Fibroblast of lung (primary cell): Measurements from ENCODE around the gene MAPK6. TPM values are rescaled to one million over a fixed set of nuclear protein-coding genes. Genes with fewer than 3 reads are reported as not detected.

Source experiments
- DNase-seq, 2 donors: peaks; one replicate each; pipeline versions ENCODE4 v3.0.0 to v3.0.0-alpha.2; 2010; ENCODE audit warnings: low read depth in 2 of 2
- H2AFZ ChIP-seq: 2 replicates; pipeline ENCODE4 v1.5.1; 2012; ENCODE audit warnings: low read length, control low read depth, inconsistent platforms
- H3K27ac ChIP-seq: 2 replicates; pipeline ENCODE4 v1.5.1; 2011; ENCODE audit warnings: low read length, control low read depth; ENCODE audit not compliant: insufficient read depth
- H3K27me3 ChIP-seq: 2 replicates; pipeline ENCODE4 v1.5.1; 2011; ENCODE audit warnings: mild to moderate bottlenecking, low read length; ENCODE audit not compliant: control insufficient read depth, insufficient read depth
- H3K36me3 ChIP-seq: 2 replicates; pipeline ENCODE4 v1.5.1; 2011; ENCODE audit warnings: low read length; ENCODE audit not compliant: control insufficient read depth, insufficient read depth
- H3K4me1 ChIP-seq: 2 replicates; pipeline ENCODE4 v1.5.1; 2011; ENCODE audit warnings: low read length; ENCODE audit not compliant: control insufficient read depth, insufficient read depth; ENCODE audit errors: extremely low read depth
- H3K4me2 ChIP-seq: 2 replicates; pipeline ENCODE4 v1.5.1; 2011; ENCODE audit warnings: low read length, control low read depth; ENCODE audit not compliant: insufficient read depth; ENCODE audit errors: extremely low read depth
- H3K4me3 ChIP-seq, 4 experiments: fragments of 200-600 bp in 1 of 4; sonication (generic) in 1 of 4; replicated peaks in 1 of 4; 2 replicates each; pipeline ENCODE4 v1.5.1; 2011 to 2016; ENCODE audit warnings: low read length in 4 of 4, low read depth in 3 of 4, mild to moderate bottlenecking in 3 of 4, control low read depth in 2 of 4, inconsistent platforms in 1 of 4, mixed read lengths in 1 of 4; ENCODE audit not compliant: insufficient read depth in 1 of 4; ENCODE audit errors: control extremely low read depth in 1 of 4
- H3K79me2 ChIP-seq: 2 replicates; pipeline ENCODE4 v1.5.1; 2012; ENCODE audit warnings: mild to moderate bottlenecking, low read length, inconsistent platforms; ENCODE audit not compliant: control insufficient read depth, insufficient read depth
- H3K9ac ChIP-seq: 2 replicates; pipeline ENCODE4 v1.5.1; 2011; ENCODE audit warnings: mild to moderate bottlenecking, low read length, control low read depth; ENCODE audit not compliant: insufficient read depth
- H3K9me3 ChIP-seq: 2 replicates; pipeline ENCODE4 v1.5.1; 2012; ENCODE audit warnings: low read depth, low read length; ENCODE audit not compliant: control insufficient read depth, insufficient read depth
- H4K20me1 ChIP-seq: 2 replicates; pipeline ENCODE4 v1.5.1; 2011; ENCODE audit warnings: low read length; ENCODE audit not compliant: control insufficient read depth, insufficient read depth; ENCODE audit errors: extremely low read depth
- CTCF ChIP-seq, 2 donors: IDR thresholded peaks in 1 of 2; conservative IDR thresholded peaks in 1 of 2; 1 replicate in 1 of 2; 2 replicates in 1 of 2; pipeline ENCODE4 v1.5.1; 2011 to 2012; ENCODE audit warnings: low read length in 2 of 2, control low read depth in 1 of 2, inconsistent platforms in 1 of 2, low read depth in 1 of 2, mild to moderate bottlenecking in 1 of 2
- EZH2 ChIP-seq: IDR thresholded peaks from 2 replicates; pipeline ENCODE4 v1.5.1; 2012; ENCODE audit warnings: low read length, control low read depth, mild to moderate bottlenecking; ENCODE audit errors: missing control alignments
- polyA plus RNA-seq, 2 donors: library from polyadenylated mRNA; depleted of rRNA in 1 of 2; stranded (reverse) in 1 of 2; unstranded in 1 of 2; fragments of >200 nt; gene quantifications; 2 replicates each; pipeline ENCODE4 v1.2.1, GENCODE V29; 2011 to 2012; ENCODE audit warnings: missing spikeins in 1 of 2
- total RNA-seq: library from RNA; depleted of rRNA; stranded (reverse); fragments of >200 nt; gene quantifications from 2 replicates; pipeline ENCODE4 v1.2.1, GENCODE V29; 2014

Gene MAPK6
- total and polyA plus RNA-seq, 2 donors (not counting 1 experiment from before 2014, with no cell fraction given): 45.5 to 62.1 TPM

- no peaks in the 10 kb centered on the region for H3K27me3 ChIP-seq
- no peak overlapping the region for H3K9ac ChIP-seq
- H4K20me1 ChIP-seq: no peaks in the 10 kb centered on the region
- peaks cover 2% of the 10 kb centered on the region for H3K36me3 ChIP-seq
- H3K79me2 ChIP-seq: peaks cover 92% of the 10 kb centered on the region
- TF ChIP-seq CTCF (conservative IDR thresholded peaks at IDR 0.05 in 1 of 2, IDR thresholded peaks at IDR 0.05 in 1 of 2; ENCODE audit: low read depth in 1 of 2, low read length in 2 of 2) (no peak), EZH2 (no peak)
- H3K4me1 ChIP-seq: no peaks in the 10 kb centered on the region
- no peak overlapping the region for H3K27ac ChIP-seq
- H3K4me3 ChIP-seq: no peak overlapping the region
- no peaks in the 10 kb centered on the region for H3K9me3 ChIP-seq
- no peak overlapping the region for H2AFZ ChIP-seq
- H3K4me2 ChIP-seq: no peak overlapping the region
- peak in 1 of 2 donors; percentile 19 for DNase-seq
Observed at GRCh38 chr15:52031556-52031955, 12.5 kb downstream of the MAPK6 start.

GRCh38 chr15:52037889-52038505 is 19.0 kb downstream of the MAPK6 start:
- no peak overlapping the region for H3K4me3 ChIP-seq
- H2AFZ ChIP-seq: no peak overlapping the region
- H3K9ac ChIP-seq: no peak overlapping the region
- H3K36me3 ChIP-seq: peaks cover 2% of the 10 kb centered on the region
- H3K4me1 ChIP-seq: peaks cover 5% of the 10 kb centered on the region
- H3K9me3 ChIP-seq: no peaks in the 10 kb centered on the region
- peaks cover 6% of the 10 kb centered on the region for H4K20me1 ChIP-seq
- no peaks in the 10 kb centered on the region for H3K27me3 ChIP-seq
- no peak overlapping the region for H3K27ac ChIP-seq
- TF ChIP-seq EZH2: no peak
- TF ChIP-seq CTCF (conservative IDR thresholded peaks at IDR 0.05 in 1 of 2, IDR thresholded peaks at IDR 0.05 in 1 of 2; ENCODE audit: low read depth in 1 of 2, low read length in 2 of 2): no peak
- peaks cover 95% of the 10 kb centered on the region for H3K79me2 ChIP-seq
- DNase-seq: peak in 1 of 2 donors; percentile 23
- no peak overlapping the region for H3K4me2 ChIP-seq

- no peak overlapping the region for H3K9ac ChIP-seq
- peaks cover 94% of the 10 kb centered on the region for H3K79me2 ChIP-seq
- H3K4me2 ChIP-seq: peak overlapping the region; percentile 56
- no peak overlapping the region for H3K27ac ChIP-seq
- no peaks in the 10 kb centered on the region for H3K9me3 ChIP-seq
- H2AFZ ChIP-seq: no peak overlapping the region
- peak; percentile 52 to 62 for DNase-seq
- H3K4me1 ChIP-seq: peaks cover 5% of the 10 kb centered on the region
- H4K20me1 ChIP-seq: peaks cover 6% of the 10 kb centered on the region
- no peak overlapping the region for H3K4me3 ChIP-seq
- TF ChIP-seq EZH2 (no peak), CTCF (conservative IDR thresholded peaks at IDR 0.05 in 1 of 2, IDR thresholded peaks at IDR 0.05 in 1 of 2; ENCODE audit: low read depth in 1 of 2, low read length in 2 of 2) (no peak)
- H3K36me3 ChIP-seq: no peaks in the 10 kb centered on the region
- no peaks in the 10 kb centered on the region for H3K27me3 ChIP-seq
Observed at GRCh38 chr15:52039925-52040781, 21.1 kb downstream of the MAPK6 start.
